ENCODE data around the gene LSR. TPM values are rescaled to one million over a fixed set of nuclear protein-coding genes. Genes with fewer than 3 reads are reported as not detected.

LSR gene
- total RNA-seq, 2 donors from 2014 or later, result 252 TPM

- Histone ChIP-seq H3K36me3 (no peaks in the 10 kb centered on the region), H3K9ac (ENCODE audit: low read depth in 2 of 2, low read length in 2 of 2) (no peak overlapping the region), H3K27ac (no peak overlapping the region), H3K27me3 (no peaks in the 10 kb centered on the region), H3K9me3 (no peaks in the 10 kb centered on the region), H3K4me3 (no peak overlapping the region), H3K4me1 (no peaks in the 10 kb centered on the region)
- DNase-seq, result no peak
- no peak for TF ChIP-seq CTCF (IDR thresholded peaks at IDR 0.05)
- intact Hi-C loops (cut with DNase I), result no loop called here
Measured at GRCh38 chr19:35298561-35298972, 49.8 kb downstream of the LSR start.

- H3K27ac ChIP-seq, result no peak overlapping the region
- H3K9me3 ChIP-seq, result no peaks in the 10 kb centered on the region
- no peak overlapping the region for H3K9ac ChIP-seq (ENCODE audit: low read depth in 2 of 2, low read length in 2 of 2)
- no peak overlapping the region for H3K4me3 ChIP-seq
- no peaks in the 10 kb centered on the region for H3K27me3 ChIP-seq
- no peak for DNase-seq
- intact Hi-C loops (cut with DNase I), result no loop called here
- H3K36me3 ChIP-seq, result no peaks in the 10 kb centered on the region
- no peaks in the 10 kb centered on the region for H3K4me1 ChIP-seq
- no peak for TF ChIP-seq CTCF (IDR thresholded peaks at IDR 0.05)
Measured at GRCh38 chr19:35299523-35300338, 50.9 kb downstream of the LSR start.

- Histone ChIP-seq H3K27me3 (no peaks in the 10 kb centered on the region), H3K36me3 (no peaks in the 10 kb centered on the region), H3K9me3 (no peaks in the 10 kb centered on the region), H3K9ac (ENCODE audit: low read depth in 2 of 2, low read length in 2 of 2) (no peak overlapping the region), H3K4me3 (no peak overlapping the region), H3K4me1 (no peaks in the 10 kb centered on the region), H3K27ac (no peak overlapping the region)
- DNase-seq, result no peak
- no peak for TF ChIP-seq CTCF (IDR thresholded peaks at IDR 0.05)
- intact Hi-C loops (cut with DNase I), result no loop called here
Measured at GRCh38 chr19:35300339-35300649, 51.5 kb downstream of the LSR start.

GRCh38 chr19:35301961-35302360 lies 53.2 kb downstream of the LSR start:
- H3K9ac ChIP-seq (ENCODE audit: low read depth in 2 of 2, low read length in 2 of 2), result no peak overlapping the region
- DNase-seq, result no peak
- no peak overlapping the region for H3K4me3 ChIP-seq
- H3K27ac ChIP-seq, result no peak overlapping the region
- no peak for TF ChIP-seq CTCF (IDR thresholded peaks at IDR 0.05)
- H3K9me3 ChIP-seq, result no peaks in the 10 kb centered on the region
- no peaks in the 10 kb centered on the region for H3K36me3 ChIP-seq
- intact Hi-C loops (cut with DNase I), result no loop called here
- H3K4me1 ChIP-seq, result no peaks in the 10 kb centered on the region
- H3K27me3 ChIP-seq, result no peaks in the 10 kb centered on the region

- H3K4me1 ChIP-seq, result no peaks in the 10 kb centered on the region
- no peaks in the 10 kb centered on the region for H3K27me3 ChIP-seq
- H3K27ac ChIP-seq, result no peak overlapping the region
- intact Hi-C loops (cut with DNase I), result no loop called here
- no peaks in the 10 kb centered on the region for H3K9me3 ChIP-seq
- TF ChIP-seq CTCF (IDR thresholded peaks at IDR 0.05), result no peak
- DNase-seq, result no peak
- no peak overlapping the region for H3K4me3 ChIP-seq
- no peak overlapping the region for H3K9ac ChIP-seq (ENCODE audit: low read depth in 2 of 2, low read length in 2 of 2)
- no peaks in the 10 kb centered on the region for H3K36me3 ChIP-seq
Measured at GRCh38 chr19:35302446-35302845, 53.6 kb downstream of the LSR start.

Measured in colonic mucosa (tissue), 4 donors.